HG03575 (cell line): ENCODE results near the gene SPACA7.

Experiments
- ATAC-seq: cut with Tn5 transposase; IDR thresholded peaks from one replicate; pipeline ENCODE4 v1.9.1; 2021; ENCODE audit not compliant: unreplicated experiment, insufficient number of reproducible peaks, low FRiP score; ENCODE audit errors: extremely low read depth

SPACA7 gene

GRCh38 chr13:112454648-112455334 is 78.6 kb downstream of the SPACA7 start:
- ATAC-seq = no peak

- ATAC-seq = no peak
Observed at GRCh38 chr13:112455476-112456059, 79.4 kb downstream of the SPACA7 start.

GRCh38 chr13:112456138-112457056 is 80.2 kb downstream of the SPACA7 start:
- ATAC-seq = no peak

GRCh38 chr13:112457081-112457480 is 80.9 kb downstream of the SPACA7 start:
- ATAC-seq = no peak

GRCh38 chr13:112457485-112457884 is 81.3 kb downstream of the SPACA7 start:
- no peak for ATAC-seq

GRCh38 chr13:112462408-112462807 is 86.3 kb downstream of the SPACA7 start:
- ATAC-seq = no peak

GRCh38 chr13:112464720-112465119 is 88.6 kb downstream of the SPACA7 start:
- no peak for ATAC-seq

- no peak for ATAC-seq
Observed at GRCh38 chr13:112465251-112466131, 89.3 kb downstream of the SPACA7 start.

GRCh38 chr13:112466132-112467058 is 90.2 kb downstream of the SPACA7 start:
- ATAC-seq = no peak

- no peak for ATAC-seq
Observed at GRCh38 chr13:112467236-112467635, 91.1 kb downstream of the SPACA7 start.

- no peak for ATAC-seq
Observed at GRCh38 chr13:112468069-112468468, 91.9 kb downstream of the SPACA7 start.

- no peak for ATAC-seq
Observed at GRCh38 chr13:112469071-112469745, 93.1 kb downstream of the SPACA7 start.

- ATAC-seq = no peak
Observed at GRCh38 chr13:112473818-112474217, 97.7 kb downstream of the SPACA7 start.

GRCh38 chr13:112474869-112475268 is 98.7 kb downstream of the SPACA7 start:
- no peak for ATAC-seq

GRCh38 chr13:112475889-112476288 is 99.7 kb downstream of the SPACA7 start:
- no peak for ATAC-seq

- no peak for ATAC-seq
Observed at GRCh38 chr13:112477070-112477619, 101.0 kb downstream of the SPACA7 start.

GRCh38 chr13:112479389-112479788 is 103.2 kb downstream of the SPACA7 start:
- ATAC-seq = no peak
